HEK293 (cell line): Measurements from ENCODE around the gene OR2S2.

Experiments
- CTCF ChIP-seq: fragments of 450-650 bp; formaldehyde crosslinking; IDR thresholded peaks from 2 replicates; pipeline ENCODE4 v1.5.1; 2016; ENCODE audit warnings: missing biosample characterization, missing genetic modification characterization
- MYNN ChIP-seq: fragments of 450-650 bp; formaldehyde crosslinking; IDR thresholded peaks from 2 replicates; pipeline ENCODE4 v1.5.1; 2016; ENCODE audit warnings: missing biosample characterization, missing genetic modification characterization, borderline replicate concordance
- PRDM1 ChIP-seq: fragments of 450-650 bp; formaldehyde crosslinking; IDR thresholded peaks from 2 replicates; pipeline ENCODE4; 2016; ENCODE audit warnings: missing biosample characterization, missing genetic modification characterization
- SP2 ChIP-seq: fragments of 450-650 bp; formaldehyde crosslinking; IDR thresholded peaks from 2 replicates; pipeline ENCODE4 v1.5.1; 2016; ENCODE audit warnings: missing biosample characterization, missing genetic modification characterization
- ZBTB17 ChIP-seq: fragments of 450-650 bp; formaldehyde crosslinking; IDR thresholded peaks from 2 replicates; pipeline ENCODE4 v1.5.1; 2016; ENCODE audit warnings: missing biosample characterization, missing genetic modification characterization
- ZNF138 ChIP-seq: fragments of 450-650 bp; formaldehyde crosslinking; IDR thresholded peaks from 2 replicates; pipeline ENCODE4 v1.5.1; 2016; ENCODE audit warnings: missing biosample characterization, missing genetic modification characterization, borderline replicate concordance
- ZNF146 ChIP-seq: fragments of 450-650 bp; formaldehyde crosslinking; IDR thresholded peaks from 2 replicates; pipeline ENCODE4 v1.5.1; 2016; ENCODE audit warnings: missing biosample characterization, missing genetic modification characterization
- ZNF16 ChIP-seq: fragments of 450-650 bp; formaldehyde crosslinking; IDR thresholded peaks from 2 replicates; pipeline ENCODE4 v1.5.1; 2016; ENCODE audit warnings: low read depth, missing biosample characterization, missing genetic modification characterization
- ZNF169 ChIP-seq: fragments of 450-650 bp; formaldehyde crosslinking; IDR thresholded peaks from 2 replicates; pipeline ENCODE4 v1.5.1; 2016; ENCODE audit warnings: missing biosample characterization, missing genetic modification characterization
- ZNF18 ChIP-seq: fragments of 450-650 bp; formaldehyde crosslinking; IDR thresholded peaks from 2 replicates; pipeline ENCODE4 v1.5.1; 2016; ENCODE audit warnings: missing biosample characterization, missing genetic modification characterization
- ZNF580 ChIP-seq: fragments of 450-650 bp; formaldehyde crosslinking; IDR thresholded peaks from 2 replicates; pipeline ENCODE4 v1.5.1; 2016; ENCODE audit warnings: missing biosample characterization, missing genetic modification characterization
- ZNF768 ChIP-seq: fragments of 450-650 bp; formaldehyde crosslinking; IDR thresholded peaks from 2 replicates; pipeline ENCODE4 v1.5.1; 2018; ENCODE audit warnings: missing biosample characterization, mild to moderate bottlenecking, missing genetic modification characterization
- ZNF776 ChIP-seq: fragments of 450-650 bp; formaldehyde crosslinking; IDR thresholded peaks from 2 replicates; pipeline ENCODE4 v1.5.0; 2017; ENCODE audit warnings: missing biosample characterization, missing genetic modification characterization, borderline replicate concordance

GRCh38 chr9:35929453-35929718 lies 28.6 kb downstream of the OR2S2 start:
- TF ChIP-seq ZNF138 (tag by site-specific recombination) (no peak), ZNF146 (no peak), MYNN (tag by site-specific recombination) (no peak), PRDM1 (tag by site-specific recombination) (no peak), ZNF768 (no peak), CTCF (no peak), ZNF18 (tag by site-specific recombination) (no peak), ZNF169 (tag by site-specific recombination) (no peak), SP2 (tag by site-specific recombination) (no peak), ZBTB17 (tag by site-specific recombination) (no peak), ZNF776 (tag by site-specific recombination) (no peak), ZNF580 (tag by site-specific recombination) (no peak), ZNF16 (no peak)
